Transverse colon (tissue), 4 donors: ENCODE data around the gene TMEM176A. TPM values are rescaled to one million over a fixed set of nuclear protein-coding genes. Genes with fewer than 3 reads are reported as not detected.
A peak's percentile ranks its signal among the peaks of the same experiment; 100 is the strongest.

Experiments
- DNase-seq: peaks from one replicate; pipeline ENCODE4 v3.0.0-alpha.2; 2019
- H3K27ac ChIP-seq, 4 donors: fragments of 200-600 bp; sonication (generic); 2 replicates each; pipeline ENCODE4 v1.5.1; 2016 to 2018; ENCODE audit warnings: inconsistent platforms in 4 of 4
- H3K27me3 ChIP-seq: fragments of 200-600 bp; sonication (generic); 2 replicates; pipeline ENCODE4 v1.5.1; 2017; ENCODE audit warnings: inconsistent platforms
- H3K36me3 ChIP-seq, 4 donors: fragments of 200-600 bp; sonication (generic); 2 replicates each; pipeline ENCODE4 v1.5.1; 2017 to 2019; ENCODE audit warnings: inconsistent platforms in 4 of 4
- H3K4me1 ChIP-seq, 4 donors: fragments of 200-600 bp; sonication (generic); 2 replicates each; pipeline ENCODE4 v1.5.1; 2017 to 2020; ENCODE audit warnings: inconsistent platforms in 4 of 4
- H3K4me3 ChIP-seq, 4 donors: fragments of 200-600 bp; sonication (generic); 1 replicate in 1 of 4; 2 replicates in 3 of 4; pipeline versions ENCODE4 v1.5.1 to v1.6.1; 2017 to 2019; ENCODE audit warnings: inconsistent platforms in 4 of 4
- H3K9me3 ChIP-seq, 2 donors: fragments of 200-600 bp; sonication (generic); 2 replicates each; pipeline ENCODE4 v1.5.1; 2017 to 2019; ENCODE audit warnings: inconsistent platforms in 2 of 2
- EP300 ChIP-seq: sonication (generic); formaldehyde crosslinking; IDR thresholded peaks from one replicate; pipeline ENCODE4 v1.6.1; 2017; ENCODE audit warnings: antibody characterized with exemption, low read depth
- POLR2A ChIP-seq: fragments of 450-650 bp; IDR thresholded peaks from one replicate; pipeline ENCODE4 v1.6.1; 2016; ENCODE audit warnings: antibody characterized with exemption, mild to moderate bottlenecking, moderate library complexity
- POLR2AphosphoS5 ChIP-seq, 3 donors: sonication (generic); formaldehyde crosslinking; IDR thresholded peaks; one replicate each; pipeline ENCODE4 v1.6.1; 2016; ENCODE audit warnings: antibody characterized with exemption in 3 of 3
- WGBS, 2 donors: methylation state at CpG; one replicate each; pipeline ENCODE4 v1.1.5; 2018; ENCODE audit warnings: low coverage in 1 of 2; 5-methylcytosine and 5-hydroxymethylcytosine counted together
- in situ Hi-C, 4 donors: fragments of 200-750 bp; cut with MboI; loops; one replicate each; pipeline versions ENCODE4 v1.15.0 to v1.15.1; 2017; ENCODE audit warnings: low sequenced_read_pairs in 3 of 4, low pct_ligation_motif_present in 1 of 4, low pct_unique_long_range_greater_than_20kb in 1 of 4
- intact Hi-C: fragments of 100-400 bp; cut with DNase I; formaldehyde crosslinking; loops from one replicate; pipeline ENCODE4 v1.15.1; 2023; ENCODE audit warnings: low total_unique reads
- total RNA-seq, 4 donors: library from RNA; depleted of rRNA; stranded (reverse); fragments of >200 nt; gene quantifications; one replicate each; pipeline ENCODE4 v1.1.0, GENCODE V29; 2016
- TF ChIP-seq, protein P1 (sequence below), 5 experiments: fragments of 200-600 bp in 3 of 5; fragments of 450-650 bp in 2 of 5; sonication (generic) in 3 of 5; IDR thresholded peaks; 1 replicate in 2 of 5; 2 replicates in 3 of 5; pipeline ENCODE4 v1.5.1; 2016 to 2017; ENCODE audit warnings: antibody characterized with exemption in 5 of 5, inconsistent platforms in 3 of 5, mild to moderate bottlenecking in 2 of 5, moderate library complexity in 1 of 5

TMEM176A gene
- total RNA-seq, 4 donors from 2014 or later = 44.6 to 210 (median 171) TPM

DNA sequence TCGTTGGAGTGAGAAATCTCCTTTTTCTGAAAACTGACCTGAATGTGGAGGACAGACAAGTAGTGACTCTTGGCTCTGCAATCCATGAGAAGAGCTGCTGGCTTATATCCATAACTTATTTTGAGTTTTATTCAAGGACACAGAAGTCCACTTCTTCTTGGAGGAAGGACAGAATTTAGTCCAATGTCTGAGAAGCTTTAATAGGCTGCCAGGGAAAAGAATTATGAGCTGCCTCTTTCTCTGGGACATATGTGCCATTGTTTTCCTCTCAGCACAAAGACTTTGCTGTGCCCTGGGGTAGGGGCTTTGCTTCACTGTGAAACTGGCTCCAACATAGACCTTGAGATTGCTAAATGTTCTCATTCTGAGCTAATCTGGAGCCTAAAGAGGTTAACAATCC lies 31.3 kb downstream of the TMEM176A start:
- no peak overlapping the region for H3K4me3 ChIP-seq
- in situ Hi-C loops = no loop called here
- H3K36me3 ChIP-seq = no peaks in the 10 kb centered on the region
- intact Hi-C loops = no loop called here
- no peaks in the 10 kb centered on the region for H3K9me3 ChIP-seq
- WGBS, 2 donors = 67% methylated on average over 1 of the region's 1 CpG; no CpG with 5 or more reads in 1 of the 2 donors
- no peak for TF ChIP-seq POLR2A
- no peak for TF ChIP-seq POLR2AphosphoS5 (IDR thresholded peaks at IDR 0.05)
- TF ChIP-seq, protein P1, sequence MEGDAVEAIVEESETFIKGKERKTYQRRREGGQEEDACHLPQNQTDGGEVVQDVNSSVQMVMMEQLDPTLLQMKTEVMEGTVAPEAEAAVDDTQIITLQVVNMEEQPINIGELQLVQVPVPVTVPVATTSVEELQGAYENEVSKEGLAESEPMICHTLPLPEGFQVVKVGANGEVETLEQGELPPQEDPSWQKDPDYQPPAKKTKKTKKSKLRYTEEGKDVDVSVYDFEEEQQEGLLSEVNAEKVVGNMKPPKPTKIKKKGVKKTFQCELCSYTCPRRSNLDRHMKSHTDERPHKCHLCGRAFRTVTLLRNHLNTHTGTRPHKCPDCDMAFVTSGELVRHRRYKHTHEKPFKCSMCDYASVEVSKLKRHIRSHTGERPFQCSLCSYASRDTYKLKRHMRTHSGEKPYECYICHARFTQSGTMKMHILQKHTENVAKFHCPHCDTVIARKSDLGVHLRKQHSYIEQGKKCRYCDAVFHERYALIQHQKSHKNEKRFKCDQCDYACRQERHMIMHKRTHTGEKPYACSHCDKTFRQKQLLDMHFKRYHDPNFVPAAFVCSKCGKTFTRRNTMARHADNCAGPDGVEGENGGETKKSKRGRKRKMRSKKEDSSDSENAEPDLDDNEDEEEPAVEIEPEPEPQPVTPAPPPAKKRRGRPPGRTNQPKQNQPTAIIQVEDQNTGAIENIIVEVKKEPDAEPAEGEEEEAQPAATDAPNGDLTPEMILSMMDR (IDR thresholded peaks at IDR 0.05) = no peak
- TF ChIP-seq EP300 = no peak
- peaks cover 9 to 25% (median 13%) of the 10 kb centered on the region in 4 donors for H3K4me1 ChIP-seq
- H3K27ac ChIP-seq = peak overlapping the region in 3 of 4 donors; percentile 32 to 56 (median 34)
- H3K27me3 ChIP-seq = no peaks in the 10 kb centered on the region
- DNase-seq = no peak

DNA sequence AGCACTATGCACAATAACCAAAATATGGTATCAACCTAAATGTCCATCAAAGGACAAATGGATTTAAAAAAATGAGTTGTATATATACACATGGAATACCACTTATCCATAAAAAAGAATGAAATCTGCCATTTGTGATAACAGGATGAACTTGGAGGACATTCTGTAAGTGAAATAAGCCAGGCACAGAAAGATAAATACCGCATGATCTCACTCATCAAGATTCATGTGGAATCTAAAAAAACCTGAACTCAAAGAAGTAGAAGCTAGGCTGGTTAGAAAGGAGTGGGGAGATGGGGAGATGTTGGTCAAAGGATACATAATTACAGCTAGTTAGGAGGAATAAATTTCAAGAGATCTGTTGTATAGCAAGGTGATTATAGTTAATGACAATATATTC lies 34.5 kb downstream of the TMEM176A start:
- H3K27ac ChIP-seq = no peak overlapping the region
- WGBS, 2 donors = 83% methylated on average over 1 of the region's 1 CpG; no CpG with 5 or more reads in 1 of the 2 donors
- TF ChIP-seq EP300 (no peak), POLR2A (no peak), POLR2AphosphoS5 (IDR thresholded peaks at IDR 0.05) (no peak)
- TF ChIP-seq, protein P1 (IDR thresholded peaks at IDR 0.05) = no peak
- no peak for DNase-seq
- no peaks in the 10 kb centered on the region for H3K36me3 ChIP-seq
- H3K9me3 ChIP-seq = no peaks in the 10 kb centered on the region
- intact Hi-C loops (no loop called here), in situ Hi-C loops (no loop called here)
- no peaks in the 10 kb centered on the region for H3K27me3 ChIP-seq
- peaks cover 4 to 20% (median 8%) of the 10 kb centered on the region in 4 donors for H3K4me1 ChIP-seq
- H3K4me3 ChIP-seq = no peak overlapping the region

DNA sequence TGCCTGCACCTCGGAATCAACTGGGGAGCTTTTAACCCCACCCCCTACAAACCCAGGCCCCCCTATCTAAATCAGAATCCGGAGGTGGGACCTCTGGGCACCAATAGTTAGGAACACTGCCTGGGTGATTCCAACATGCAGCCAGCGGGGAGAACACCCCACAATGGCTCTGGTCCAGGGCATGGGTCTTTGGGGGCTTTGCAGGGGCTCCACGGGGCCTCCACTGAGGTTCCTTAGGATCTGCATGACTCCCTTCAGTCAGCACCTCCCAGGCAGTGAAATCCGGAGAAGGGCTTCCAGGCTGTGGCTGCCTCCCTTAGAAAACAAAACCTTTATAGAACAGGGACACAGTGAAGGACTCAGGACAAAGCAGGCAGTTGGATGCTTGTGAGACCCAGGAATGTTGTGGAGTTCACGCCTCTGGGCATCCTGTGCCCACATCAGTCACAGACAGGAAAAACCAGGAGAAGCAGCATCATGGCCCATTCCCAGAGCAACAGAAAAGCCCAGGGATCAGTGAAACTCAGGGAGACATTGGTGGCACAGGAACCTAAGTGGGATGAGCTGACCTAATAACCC lies 35.2 kb downstream of the TMEM176A start:
- in situ Hi-C loops = no loop called here
- no peak for DNase-seq
- Histone ChIP-seq H3K36me3 (no peaks in the 10 kb centered on the region), H3K4me3 (no peak overlapping the region), H3K4me1 (peaks cover 0 to 14% (median 7%) of the 10 kb centered on the region in 4 donors), H3K27me3 (no peaks in the 10 kb centered on the region), H3K9me3 (no peaks in the 10 kb centered on the region), H3K27ac (no peak overlapping the region)
- WGBS, 2 donors = 81 to 92% methylated on average over 1 to 5 of the region's 6 CpGs
- no peak for TF ChIP-seq POLR2AphosphoS5 (IDR thresholded peaks at IDR 0.05)
- TF ChIP-seq, protein P1 (IDR thresholded peaks at IDR 0.05) = no peak
- TF ChIP-seq EP300 = no peak
- no peak for TF ChIP-seq POLR2A
- intact Hi-C loops = no loop called here

DNA sequence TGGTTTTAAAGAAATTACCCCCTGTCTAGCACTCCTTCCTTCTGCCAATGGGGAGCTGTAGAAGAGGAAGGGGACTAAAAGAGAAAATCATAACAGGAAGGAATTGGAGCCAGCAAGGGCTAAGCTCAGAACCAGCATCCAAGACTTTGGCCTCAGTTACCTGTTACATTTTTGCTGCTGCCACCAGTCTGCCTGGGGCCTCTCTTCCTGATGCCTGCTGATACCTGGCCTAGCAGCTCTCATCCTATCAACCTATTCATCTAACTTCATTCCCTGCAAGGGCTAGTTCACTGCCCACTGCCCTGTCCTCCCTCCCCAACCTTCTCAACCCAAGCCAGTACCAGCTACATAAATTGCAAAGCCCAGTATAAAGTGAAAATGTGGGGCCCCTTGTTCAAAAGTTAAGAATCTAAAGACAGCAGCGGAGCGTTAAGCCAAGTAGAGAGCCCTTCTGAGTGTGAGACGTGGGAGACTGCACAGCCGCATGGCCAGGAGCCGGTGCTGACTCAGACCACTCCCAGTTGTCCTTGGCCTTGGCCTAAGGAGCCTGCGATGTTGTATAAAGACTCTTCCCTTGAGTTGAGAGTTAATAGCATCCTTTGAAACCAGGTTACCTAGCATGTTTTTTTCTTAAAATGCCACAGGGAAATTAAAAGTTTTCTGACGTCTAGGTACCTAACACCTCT lies 38.5 kb downstream of the TMEM176A start:
- Histone ChIP-seq H3K4me1 (no peaks in the 10 kb centered on the region), H3K27me3 (no peaks in the 10 kb centered on the region), H3K4me3 (no peak overlapping the region), H3K9me3 (no peaks in the 10 kb centered on the region), H3K27ac (no peak overlapping the region), H3K36me3 (no peaks in the 10 kb centered on the region)
- no peak for DNase-seq
- intact Hi-C loops (no loop called here), in situ Hi-C loops (no loop called here)
- WGBS, 2 donors = 77 to 85% methylated on average over 5 to 7 of the region's 7 CpGs
- TF ChIP-seq POLR2A (no peak), POLR2AphosphoS5 (IDR thresholded peaks at IDR 0.05) (no peak), EP300 (no peak)
- TF ChIP-seq, protein P1 (IDR thresholded peaks at IDR 0.05) = no peak
